ENCODE measurements around the gene DYNC1I1. TPM values are rescaled to one million over a fixed set of nuclear protein-coding genes. Genes with fewer than 3 reads are reported as not detected.

Gene DYNC1I1
- total and polyA plus RNA-seq, 2 of the 4 experiments (the other 2 are of a cell fraction) = under 0.01 to 0.15 TPM

DNA sequence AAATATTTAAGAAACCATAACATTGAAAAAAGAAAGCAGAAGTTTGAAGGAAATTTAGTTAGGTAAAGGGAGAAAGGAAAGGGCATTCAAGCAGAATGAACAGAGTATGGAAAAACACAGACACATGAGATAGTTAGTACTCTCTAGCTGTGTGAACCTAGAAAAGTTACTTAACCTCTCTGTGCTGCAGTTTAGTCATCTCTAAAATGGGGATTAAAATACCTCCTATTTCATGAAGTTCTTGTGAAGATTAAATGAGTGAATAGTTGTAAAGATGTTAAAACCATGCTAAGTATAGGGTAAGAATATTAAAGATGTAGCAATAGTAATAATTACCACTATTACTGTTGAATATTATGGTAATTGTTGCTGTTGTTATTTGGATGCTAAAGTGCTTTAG is 279.9 kb downstream of the DYNC1I1 start:
- CTCF ChIA-PET = no interaction called here
- H3K4me3 ChIP-seq (ENCODE audit: insufficient read depth, low read depth, low read length) = no peak overlapping the region
- in situ Hi-C loops (cut with MboI; ENCODE audit: low sequenced_read_pairs) (no loop called here), dilution Hi-C loops (cut with HindIII; ENCODE audit: low sequenced_read_pairs, unreplicated experiment) (no loop called here), intact Hi-C loops (cut with micrococcal nuclease) (no loop called here)
- H4K20me1 ChIP-seq (ENCODE audit: insufficient read depth, low read length) = no peaks in the 10 kb centered on the region
- no peak overlapping the region for H2AK5ac ChIP-seq (ENCODE audit: low read depth, low read length)
- no peaks in the 10 kb centered on the region for H3K79me1 ChIP-seq (ENCODE audit: low read depth in 1 of 2, low read length in 2 of 2)
- no peak overlapping the region for H4K91ac ChIP-seq (ENCODE audit: insufficient read depth, low read depth, low read length)
- no peak overlapping the region for H3K9ac ChIP-seq (ENCODE audit: low read depth, low read length)
- no peak overlapping the region for H2BK15ac ChIP-seq (ENCODE audit: low read depth, low read length)
- no peak overlapping the region for H3K56ac ChIP-seq (ENCODE audit: extremely low read depth, insufficient read depth, low read length)
- BruUV-seq (replicated peaks) = no TSS peak
- H2BK5ac ChIP-seq (ENCODE audit: low read depth, low read length, poor library complexity, severe bottlenecking) = no peak overlapping the region
- H3K4me1 ChIP-seq (ENCODE audit: control insufficient read depth, insufficient read depth, low read length) = no peaks in the 10 kb centered on the region
- no peak overlapping the region for H4K8ac ChIP-seq (ENCODE audit: low read depth in 2 of 2, low read length in 2 of 2)
- no peak overlapping the region for H4K5ac ChIP-seq (ENCODE audit: low read depth, low read length)
- H3K23ac ChIP-seq (ENCODE audit: low read depth, low read length) = no peak overlapping the region
- H3K4ac ChIP-seq (ENCODE audit: low read depth, low read length) = no peak overlapping the region
- no peak overlapping the region for H2AFZ ChIP-seq (replicated peaks; ENCODE audit: low read length, poor library complexity)
- no peaks in the 10 kb centered on the region for H3K36me3 ChIP-seq (ENCODE audit: control insufficient read depth, insufficient read depth, low read length)
- DNase-seq = no peak
- H2BK20ac ChIP-seq (ENCODE audit: low read depth, low read length) = no peak overlapping the region
- no peaks in the 10 kb centered on the region for H3K9me3 ChIP-seq (ENCODE audit: control insufficient read depth, insufficient read depth, low read length)
- H2AK9ac ChIP-seq (replicated peaks; ENCODE audit: low read depth, low read length, poor library complexity) = no peak overlapping the region
- H3K9me1 ChIP-seq (ENCODE audit: insufficient read depth, low read length) = no peaks in the 10 kb centered on the region
- TF ChIP-seq, protein P1, sequence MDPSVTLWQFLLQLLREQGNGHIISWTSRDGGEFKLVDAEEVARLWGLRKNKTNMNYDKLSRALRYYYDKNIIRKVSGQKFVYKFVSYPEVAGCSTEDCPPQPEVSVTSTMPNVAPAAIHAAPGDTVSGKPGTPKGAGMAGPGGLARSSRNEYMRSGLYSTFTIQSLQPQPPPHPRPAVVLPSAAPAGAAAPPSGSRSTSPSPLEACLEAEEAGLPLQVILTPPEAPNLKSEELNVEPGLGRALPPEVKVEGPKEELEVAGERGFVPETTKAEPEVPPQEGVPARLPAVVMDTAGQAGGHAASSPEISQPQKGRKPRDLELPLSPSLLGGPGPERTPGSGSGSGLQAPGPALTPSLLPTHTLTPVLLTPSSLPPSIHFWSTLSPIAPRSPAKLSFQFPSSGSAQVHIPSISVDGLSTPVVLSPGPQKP (IDR thresholded peaks at IDR 0.05; ENCODE audit: borderline replicate concordance, low read depth, low read length) = no peak
- TF ChIP-seq, protein P2, sequence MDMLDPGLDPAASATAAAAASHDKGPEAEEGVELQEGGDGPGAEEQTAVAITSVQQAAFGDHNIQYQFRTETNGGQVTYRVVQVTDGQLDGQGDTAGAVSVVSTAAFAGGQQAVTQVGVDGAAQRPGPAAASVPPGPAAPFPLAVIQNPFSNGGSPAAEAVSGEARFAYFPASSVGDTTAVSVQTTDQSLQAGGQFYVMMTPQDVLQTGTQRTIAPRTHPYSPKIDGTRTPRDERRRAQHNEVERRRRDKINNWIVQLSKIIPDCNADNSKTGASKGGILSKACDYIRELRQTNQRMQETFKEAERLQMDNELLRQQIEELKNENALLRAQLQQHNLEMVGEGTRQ (IDR thresholded peaks at IDR 0.05; ENCODE audit: low read depth, low read length) = no peak
- no peak for TF ChIP-seq MXI1 (IDR thresholded peaks at IDR 0.05; ENCODE audit: borderline replicate concordance, low read depth, low read length)
- POLR2A ChIA-PET (ENCODE audit: unreplicated experiment) = no interaction called here
- no peak for ATAC-seq (ENCODE audit: low read depth)
- no peak overlapping the region for H3K27ac ChIP-seq (ENCODE audit: insufficient read depth, low read length)
- H3K4me2 ChIP-seq (ENCODE audit: low read depth, low read length) = no peak overlapping the region
- H3K14ac ChIP-seq (replicated peaks; ENCODE audit: low read depth, low read length) = no peak overlapping the region
- H3K27me3 ChIP-seq (ENCODE audit: control insufficient read depth, insufficient read depth, low read length) = no peaks in the 10 kb centered on the region
- no peak overlapping the region for H3K18ac ChIP-seq (ENCODE audit: low read depth, low read length)
- H2BK120ac ChIP-seq (ENCODE audit: low read depth, low read length) = no peak overlapping the region
